Cardiac muscle cell (in vitro differentiated cells and primary cell): ENCODE results near the gene CERKL. TPM values are rescaled to one million over a fixed set of nuclear protein-coding genes. Genes with fewer than 3 reads are reported as not detected.

Experiments used
- DNase-seq, 2 donors: peaks; one replicate each; pipeline versions ENCODE4 v3.0.0 to v3.0.0-alpha.2; 2010 to 2017; ENCODE audit warnings: low read depth in 1 of 2, low spot score in 1 of 2
- H3K27ac ChIP-seq: fragments of 200-600 bp; sonication (generic); 2 replicates; pipeline ENCODE4 v1.5.1; 2016
- H3K27me3 ChIP-seq: fragments of 200-600 bp; sonication (generic); 2 replicates; pipeline ENCODE4 v1.6.0; 2016; ENCODE audit warnings: control low read depth
- H3K36me3 ChIP-seq: fragments of 200-600 bp; sonication (generic); 2 replicates; pipeline ENCODE4 v1.5.1; 2016; ENCODE audit warnings: control low read depth
- H3K4me1 ChIP-seq: fragments of 200-600 bp; sonication (generic); 2 replicates; pipeline ENCODE4 v1.8.1; 2017; ENCODE audit warnings: low read depth, mild to moderate bottlenecking, mixed run types
- H3K4me3 ChIP-seq: fragments of 200-600 bp; sonication (generic); 2 replicates; pipeline ENCODE4 v1.5.1; 2016; ENCODE audit warnings: mild to moderate bottlenecking
- H3K9me3 ChIP-seq: fragments of 200-600 bp; sonication (generic); 2 replicates; pipeline ENCODE4 v1.5.1; 2017; ENCODE audit warnings: low read depth, mild to moderate bottlenecking, control low read depth
- polyA plus RNA-seq: library from polyadenylated mRNA; unstranded; fragments of >200 nt; fragmentation: Nextera tagmentation; extraction: Ambion mirVana; gene quantifications from 2 replicates; pipeline ENCODE4 v1.2.1, GENCODE V29; 2016
- total RNA-seq: library from RNA; depleted of rRNA; stranded (reverse); fragments of >200 nt; gene quantifications from 2 replicates; pipeline ENCODE4 v1.2.3, GENCODE V29; 2016
- TF ChIP-seq, protein P1 (sequence below): IDR thresholded peaks from 2 replicates; pipeline ENCODE4 v1.5.1; 2012; ENCODE audit warnings: low read depth, mild to moderate bottlenecking, low read length

Gene CERKL
- total and polyA plus RNA-seq, 2 experiments from 2014 or later = 0.06 to 0.15 TPM

- TF ChIP-seq, protein P1, sequence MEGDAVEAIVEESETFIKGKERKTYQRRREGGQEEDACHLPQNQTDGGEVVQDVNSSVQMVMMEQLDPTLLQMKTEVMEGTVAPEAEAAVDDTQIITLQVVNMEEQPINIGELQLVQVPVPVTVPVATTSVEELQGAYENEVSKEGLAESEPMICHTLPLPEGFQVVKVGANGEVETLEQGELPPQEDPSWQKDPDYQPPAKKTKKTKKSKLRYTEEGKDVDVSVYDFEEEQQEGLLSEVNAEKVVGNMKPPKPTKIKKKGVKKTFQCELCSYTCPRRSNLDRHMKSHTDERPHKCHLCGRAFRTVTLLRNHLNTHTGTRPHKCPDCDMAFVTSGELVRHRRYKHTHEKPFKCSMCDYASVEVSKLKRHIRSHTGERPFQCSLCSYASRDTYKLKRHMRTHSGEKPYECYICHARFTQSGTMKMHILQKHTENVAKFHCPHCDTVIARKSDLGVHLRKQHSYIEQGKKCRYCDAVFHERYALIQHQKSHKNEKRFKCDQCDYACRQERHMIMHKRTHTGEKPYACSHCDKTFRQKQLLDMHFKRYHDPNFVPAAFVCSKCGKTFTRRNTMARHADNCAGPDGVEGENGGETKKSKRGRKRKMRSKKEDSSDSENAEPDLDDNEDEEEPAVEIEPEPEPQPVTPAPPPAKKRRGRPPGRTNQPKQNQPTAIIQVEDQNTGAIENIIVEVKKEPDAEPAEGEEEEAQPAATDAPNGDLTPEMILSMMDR = no peak
- Histone ChIP-seq H3K4me1 (peaks cover 8% of the 10 kb centered on the region), H3K9me3 (no peaks in the 10 kb centered on the region), H3K4me3 (no peak overlapping the region), H3K36me3 (no peaks in the 10 kb centered on the region), H3K27me3 (peaks cover 73% of the 10 kb centered on the region), H3K27ac (no peak overlapping the region)
- no peak for DNase-seq
These were observed 78.1 kb downstream of the CERKL start for GRCh38 chr2:181578829-181579228.

DNA sequence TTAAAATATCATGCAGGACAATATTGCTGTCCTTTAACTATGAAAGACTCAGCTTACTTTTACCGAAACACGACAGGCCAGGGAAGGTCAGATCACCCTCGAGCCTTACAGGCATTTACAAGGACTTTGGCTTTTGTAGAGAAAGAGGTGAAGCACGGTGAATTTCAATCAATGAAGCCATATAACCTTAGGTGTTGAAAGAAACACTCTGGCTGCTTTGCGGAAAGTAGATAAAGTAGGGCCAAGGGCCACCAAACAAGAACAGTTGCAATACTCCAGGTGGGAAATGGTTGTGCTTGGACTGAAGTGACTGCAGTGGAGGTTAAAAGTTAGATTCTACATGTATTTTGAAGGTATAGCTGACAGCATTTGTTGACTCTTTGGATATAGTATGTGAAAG, 80.5 kb downstream of the CERKL start:
- peaks cover 55% of the 10 kb centered on the region for H3K27me3 ChIP-seq
- TF ChIP-seq, protein P1 = no peak
- peak in 1 of 2 donors; percentile 57 for DNase-seq
- H3K9me3 ChIP-seq = no peaks in the 10 kb centered on the region
- no peak overlapping the region for H3K4me3 ChIP-seq
- no peaks in the 10 kb centered on the region for H3K36me3 ChIP-seq
- H3K4me1 ChIP-seq = peaks cover 8% of the 10 kb centered on the region
- H3K27ac ChIP-seq = no peak overlapping the region

GRCh38 chr2:181575650-181576025, 81.3 kb downstream of the CERKL start:
- H3K36me3 ChIP-seq = no peaks in the 10 kb centered on the region
- no peak overlapping the region for H3K4me3 ChIP-seq
- H3K27ac ChIP-seq = no peak overlapping the region
- peaks cover 47% of the 10 kb centered on the region for H3K27me3 ChIP-seq
- H3K4me1 ChIP-seq = peaks cover 8% of the 10 kb centered on the region
- DNase-seq = no peak
- H3K9me3 ChIP-seq = no peaks in the 10 kb centered on the region
- TF ChIP-seq, protein P1 = no peak

- DNase-seq = peak in 1 of 2 donors; percentile 19
- TF ChIP-seq, protein P1 = no peak
These were observed 81.8 kb downstream of the CERKL start for GRCh38 chr2:181575024-181575649.

GRCh38 chr2:181574321-181574720, 82.6 kb downstream of the CERKL start:
- Histone ChIP-seq H3K4me1 (peaks cover 8% of the 10 kb centered on the region), H3K4me3 (no peak overlapping the region), H3K27me3 (peaks cover 33% of the 10 kb centered on the region), H3K27ac (no peak overlapping the region), H3K9me3 (no peaks in the 10 kb centered on the region), H3K36me3 (no peaks in the 10 kb centered on the region)
- DNase-seq = no peak
- TF ChIP-seq, protein P1 = no peak

More at GRCh38 chr2:181575024-181575649, 81.8 kb downstream of the CERKL start:
- H3K36me3 ChIP-seq = no peaks in the 10 kb centered on the region
- H3K4me1 ChIP-seq = peaks cover 8% of the 10 kb centered on the region
- H3K4me3 ChIP-seq = no peak overlapping the region
- no peaks in the 10 kb centered on the region for H3K9me3 ChIP-seq
- no peak overlapping the region for H3K27ac ChIP-seq
- H3K27me3 ChIP-seq = peaks cover 42% of the 10 kb centered on the region
